Retina (tissue), 1 donor: Measurements from ENCODE around the gene ACHE.

Source experiments
- DNase-seq: peaks from one replicate; pipeline ENCODE4 v3.0.0-alpha.2; 2016

Gene ACHE

GRCh38 chr7:100896732-100897608, 1.3 kb upstream of the ACHE start:
- peak; percentile 87 for DNase-seq

GRCh38 chr7:100895956-100896731, 456 bp upstream of the ACHE start:
- DNase-seq, result peak; percentile 78

GRCh38 chr7:100894860-100895700, 608 bp downstream of the ACHE start:
- DNase-seq, result peak; percentile 91

- DNase-seq, result no peak
Observed at GRCh38 chr7:100893910-100894721, 1.6 kb downstream of the ACHE start.

GRCh38 chr7:100893318-100893895, 2.3 kb downstream of the ACHE start:
- no peak for DNase-seq

GRCh38 chr7:100892364-100893317, 3.0 kb downstream of the ACHE start:
- no peak for DNase-seq

GRCh38 chr7:100891568-100892247, 4.0 kb downstream of the ACHE start:
- no peak for DNase-seq

GRCh38 chr7:100890653-100891567, 4.8 kb downstream of the ACHE start:
- peak; percentile 69 for DNase-seq

- DNase-seq, result peak; percentile 93
Observed at GRCh38 chr7:100888988-100889750, 6.5 kb downstream of the ACHE start, which contains the start of gene UFSP1. Gene UFSP1 (minus strand): TSS chr7:100889715. CDS start chr7:100889271, 444 bp downstream.

GRCh38 chr7:100888291-100888987, 7.2 kb downstream of the ACHE start:
- DNase-seq, result no peak

- DNase-seq, result no peak
Observed at GRCh38 chr7:100887516-100888290, 8.0 kb downstream of the ACHE start.

GRCh38 chr7:100886936-100887515, 8.7 kb downstream of the ACHE start:
- no peak for DNase-seq

- no peak for DNase-seq
Observed at GRCh38 chr7:100886142-100886935, 9.3 kb downstream of the ACHE start.

GRCh38 chr7:100885440-100886141, 10.1 kb downstream of the ACHE start:
- no peak for DNase-seq
